NCI-H2227 (cell line): ENCODE measurements around the gene LRRC46.

Experiments used
- DNase-seq: peaks from one replicate; lab custom pipeline; 2025; ENCODE audit not compliant: unreplicated experiment; lab: John Stamatoyannopoulos, UW

The LRRC46 gene

DNA sequence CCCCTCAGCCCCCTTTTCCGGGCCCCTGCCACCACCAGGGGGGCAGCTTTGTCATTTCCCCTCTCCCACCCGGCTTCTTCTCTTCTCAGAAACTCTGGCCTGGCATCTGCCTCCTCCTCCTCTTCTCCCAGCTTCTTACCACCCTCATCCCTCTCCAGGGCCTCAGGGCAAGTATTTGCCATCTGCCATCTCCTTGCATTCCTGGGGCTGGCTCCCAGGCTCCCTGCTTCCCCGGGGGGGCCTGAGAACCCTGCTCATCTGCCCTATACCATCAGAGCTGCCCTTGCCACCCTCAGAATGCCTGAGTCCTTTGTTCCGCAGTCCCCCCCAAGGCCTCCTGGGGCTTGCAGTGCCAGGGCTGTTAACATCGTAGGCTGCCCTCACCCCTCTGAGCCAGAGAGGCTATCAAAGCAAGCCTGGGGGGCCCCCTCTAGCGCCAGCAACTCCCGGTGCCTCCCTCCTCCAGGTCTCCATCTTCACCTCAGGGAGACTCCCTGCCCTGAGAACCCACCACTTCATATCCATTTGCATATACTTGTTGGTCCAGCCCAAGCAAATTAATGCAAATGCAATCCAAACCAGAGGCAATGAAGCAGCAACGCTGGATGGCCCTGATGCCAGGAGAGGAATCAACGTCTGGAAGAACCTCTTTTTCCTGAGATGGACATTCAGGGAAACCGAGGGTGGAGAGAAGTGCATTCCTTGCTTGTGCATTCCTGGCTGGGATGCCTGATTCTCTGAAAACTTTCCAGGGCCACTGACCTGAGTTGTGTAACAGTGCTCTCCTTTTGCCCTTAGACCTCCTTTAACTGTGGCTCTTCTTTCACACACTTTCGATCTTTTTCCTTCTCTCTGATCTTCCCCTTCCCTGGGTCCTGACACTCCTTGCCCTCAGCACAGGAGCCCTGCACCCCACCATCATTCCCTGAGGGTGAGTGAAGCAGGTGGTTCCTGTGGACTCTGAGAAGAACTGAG, 43.8 kb downstream of the LRRC46 start:
- no peak for DNase-seq

DNA sequence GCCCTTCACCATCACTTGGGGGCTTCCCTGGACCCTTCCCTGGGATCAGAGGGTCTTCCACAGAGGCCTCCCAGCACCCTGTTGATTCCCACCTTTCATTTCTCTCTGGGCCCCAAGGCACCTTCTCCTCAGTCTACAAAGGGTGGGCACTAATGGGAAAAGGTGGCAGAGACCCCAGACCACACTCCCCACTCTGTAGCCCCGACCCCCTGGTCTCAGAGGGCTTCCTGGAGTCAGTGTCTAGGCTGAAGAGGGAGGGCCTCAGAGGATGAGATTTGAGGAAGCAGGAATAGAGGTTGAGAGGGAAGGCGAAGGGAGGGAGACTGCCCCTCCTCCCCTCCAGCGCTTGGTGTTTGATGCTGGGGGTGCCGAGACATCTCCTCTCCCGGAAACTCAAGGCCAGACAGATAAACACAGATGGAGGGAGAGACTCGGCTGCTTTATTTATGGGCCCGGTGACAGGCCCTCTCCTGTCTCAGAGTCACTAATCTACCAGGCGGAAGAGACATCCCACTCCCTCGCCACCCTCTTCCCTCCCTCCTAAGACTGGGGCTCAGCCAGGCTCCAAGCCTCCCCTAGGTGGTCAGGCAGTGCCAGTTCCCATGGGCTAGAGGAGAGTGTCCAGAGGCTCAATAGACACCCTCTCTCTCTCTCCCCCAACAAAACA, 46.0 kb downstream of the LRRC46 start:
- no peak for DNase-seq

DNA sequence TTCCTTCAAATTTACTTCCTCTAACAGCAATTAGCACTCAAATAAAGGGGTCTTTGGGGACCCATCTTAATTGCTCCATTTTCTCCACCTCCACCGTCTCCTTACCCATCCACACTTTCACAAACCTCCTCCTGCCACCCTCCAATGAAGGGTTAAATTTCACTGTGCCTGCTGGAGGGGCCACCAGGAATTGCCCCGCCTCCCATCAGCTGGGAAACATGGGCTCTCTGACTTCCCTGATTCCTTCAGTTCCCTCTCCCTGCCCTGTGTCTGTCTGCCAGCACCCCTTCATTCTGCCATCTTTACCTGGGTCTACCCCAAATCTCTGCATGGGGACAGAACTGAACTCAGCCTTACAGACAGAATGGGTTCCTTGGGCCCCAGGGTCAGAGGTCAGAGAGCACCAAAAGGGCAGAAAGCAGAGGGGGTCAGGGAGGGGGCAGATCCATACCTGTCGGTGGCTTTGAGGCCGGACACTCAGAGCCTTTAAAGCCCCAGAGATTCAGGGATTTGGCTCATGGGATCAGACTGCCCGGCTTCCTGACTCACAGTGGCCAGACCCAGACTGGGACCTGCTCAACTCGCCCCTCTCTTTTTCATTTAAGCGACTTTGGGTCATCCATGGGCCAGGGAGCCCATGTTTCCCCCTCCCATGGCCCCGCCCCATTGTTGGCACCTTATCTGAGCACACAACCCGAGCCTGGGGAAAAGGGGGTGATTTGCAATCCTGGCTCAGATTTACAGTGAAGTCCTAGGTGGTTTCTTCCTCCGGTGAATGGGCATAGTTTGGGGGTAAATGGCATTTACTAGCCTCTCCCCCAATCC, 46.9 kb downstream of the LRRC46 start:
- no peak for DNase-seq

GRCh38 chr17:47879028-47879585, 47.6 kb downstream of the LRRC46 start:
- DNase-seq = no peak

DNA sequence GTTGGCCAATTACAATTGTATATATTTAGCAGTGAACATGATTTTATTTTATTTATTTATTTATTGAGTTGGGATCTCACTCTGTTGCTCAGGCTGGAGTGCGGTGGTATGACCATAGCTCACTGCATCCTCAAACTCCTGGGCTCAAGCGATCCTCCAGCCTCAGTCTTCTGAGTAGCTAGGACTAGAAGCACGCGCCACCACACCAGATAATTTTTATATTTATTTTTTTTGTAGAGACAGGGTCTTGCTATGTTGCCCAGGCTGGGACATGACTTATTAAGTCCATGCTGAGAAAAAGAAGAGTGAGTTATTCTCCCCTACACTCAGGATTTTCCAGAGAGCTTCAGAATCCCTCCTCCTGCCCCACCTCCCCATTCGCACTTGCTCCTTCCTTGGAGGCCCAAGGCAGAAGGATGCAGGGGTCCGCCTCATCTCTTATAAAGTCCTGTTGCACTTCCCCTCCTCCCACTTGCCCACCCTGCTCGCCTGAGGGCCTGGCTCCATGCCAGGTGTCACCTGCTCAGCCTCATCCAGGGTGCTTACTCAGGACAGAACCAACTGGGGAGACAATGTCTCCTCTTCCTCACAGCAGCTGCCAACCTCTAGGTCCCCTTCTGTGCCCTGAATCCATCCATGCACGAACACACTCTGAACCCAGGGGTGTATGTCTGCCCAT, 48.4 kb downstream of the LRRC46 start:
- DNase-seq = no peak

DNA sequence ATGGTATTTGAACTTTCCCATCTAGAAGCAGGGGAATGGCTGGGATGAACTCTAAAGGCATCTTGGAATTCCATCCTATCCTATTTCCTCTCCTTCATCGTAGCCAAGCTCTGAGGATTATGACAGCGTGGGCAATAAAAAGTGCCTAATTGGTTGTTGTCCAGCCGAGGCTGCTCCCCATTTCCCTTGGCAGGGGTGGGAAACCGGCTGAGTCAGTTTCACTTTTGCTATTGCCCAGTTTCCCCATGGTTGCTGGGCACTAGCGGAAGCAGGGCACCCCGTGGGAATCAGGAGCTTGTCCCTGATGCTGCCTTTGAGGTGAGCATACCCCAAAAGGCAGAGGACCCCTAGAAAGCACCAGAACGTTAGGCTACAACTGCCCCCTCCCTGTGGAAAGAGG, 50.8 kb downstream of the LRRC46 start:
- DNase-seq = no peak

- no peak for DNase-seq
These were observed 51.5 kb downstream of the LRRC46 start for GRCh38 chr17:47882695-47883588.

DNA sequence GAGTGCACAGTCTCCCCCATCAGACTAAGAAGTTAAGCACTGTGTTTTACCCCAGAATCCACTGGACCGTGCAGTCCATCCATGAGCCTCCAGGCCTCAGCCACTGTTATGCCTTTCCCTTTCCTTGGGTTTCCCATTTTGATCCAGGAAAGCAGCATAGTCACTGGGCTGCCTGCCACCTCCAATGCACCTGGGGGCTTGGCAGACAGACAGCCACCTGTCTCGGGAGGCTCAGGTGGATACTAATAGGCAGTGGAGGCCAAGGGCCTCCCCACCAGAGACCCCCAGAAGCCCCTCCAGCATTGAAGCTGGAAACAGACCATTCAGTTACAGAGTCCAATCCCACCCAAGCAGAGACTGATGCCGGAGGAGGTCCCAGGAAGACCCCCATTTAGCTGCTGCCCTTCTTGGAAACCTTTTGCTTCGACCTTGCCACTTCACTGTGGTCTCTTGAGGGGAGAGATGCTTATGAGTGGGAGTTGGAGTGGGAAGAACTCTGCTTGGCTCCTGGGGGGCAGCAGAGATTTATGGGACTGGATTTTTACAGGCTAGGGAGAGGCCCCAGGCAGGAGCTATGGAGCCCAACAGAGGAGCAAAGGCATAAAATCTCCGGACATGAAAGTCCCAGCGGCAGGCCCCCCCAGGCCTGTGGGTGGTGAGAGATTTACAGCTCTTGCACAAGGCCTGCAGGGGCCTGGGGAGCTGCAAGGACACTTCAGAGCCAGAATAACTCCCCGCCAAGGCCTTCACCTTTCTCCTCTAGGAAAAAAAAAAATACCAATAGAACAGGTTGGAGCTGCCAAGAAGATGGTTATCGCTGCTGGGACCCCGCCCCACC, 52.3 kb downstream of the LRRC46 start:
- no peak for DNase-seq

DNA sequence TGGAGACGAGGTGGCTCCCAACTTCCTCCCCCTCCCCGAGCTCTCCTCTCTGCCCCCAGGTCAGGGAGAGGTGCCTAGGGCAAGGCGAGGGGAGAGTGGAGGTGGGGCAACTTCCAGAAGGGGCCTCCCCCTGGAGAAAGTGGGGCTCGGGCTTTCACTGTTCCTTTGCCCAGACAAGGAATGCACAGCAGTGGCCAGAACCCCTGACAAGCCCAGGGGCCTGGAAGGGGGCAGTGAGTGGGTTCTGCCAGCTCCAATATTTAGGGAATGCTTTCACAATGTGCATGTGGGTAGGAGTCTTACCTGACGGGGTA, 52.9 kb downstream of the LRRC46 start:
- DNase-seq = no peak

DNA sequence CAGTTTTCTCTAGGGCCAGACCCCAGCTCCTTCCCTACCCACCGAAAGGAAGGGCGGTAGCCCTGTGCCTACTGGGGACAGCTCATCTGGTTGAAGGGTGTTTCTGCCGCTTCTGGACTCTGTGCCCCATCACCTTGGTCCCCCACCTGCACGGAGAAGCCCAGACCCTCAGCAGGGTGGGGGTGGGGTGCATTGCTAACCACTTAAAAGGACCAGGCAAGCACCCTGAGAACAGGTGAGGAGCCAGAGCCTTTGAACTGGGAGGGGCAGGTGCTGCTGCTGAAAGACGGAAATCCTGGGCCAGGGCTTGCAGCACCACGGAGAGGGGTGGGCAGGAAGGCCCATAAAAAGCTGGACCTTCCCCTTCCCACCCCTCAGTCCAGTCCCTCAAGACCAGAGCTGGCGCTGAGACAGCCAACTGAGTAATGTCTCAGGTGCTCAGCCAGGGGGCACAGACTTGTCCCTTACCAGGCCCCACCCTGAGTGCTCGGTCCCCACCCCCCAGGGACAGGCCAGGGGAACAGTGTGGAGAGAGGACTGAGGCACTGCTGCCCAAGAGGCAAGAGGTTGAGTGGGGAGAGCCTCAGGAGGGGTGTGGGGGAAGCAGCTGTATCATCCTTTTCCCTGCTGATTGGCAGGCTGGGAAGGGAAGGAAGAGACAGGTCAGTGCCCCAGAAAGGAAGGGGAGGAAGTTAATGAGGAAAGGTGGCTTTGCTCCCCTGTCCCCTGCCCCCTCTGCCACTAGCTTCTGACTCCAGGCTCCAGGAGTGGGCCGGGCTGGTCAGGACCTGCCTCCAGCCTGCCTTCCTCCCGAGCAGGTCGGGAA, 53.6 kb downstream of the LRRC46 start:
- DNase-seq = no peak
